Activated T-helper 2 cell treated with anti-CD3 and anti-CD28 coated beads, Interferon-gamma antibody, Interleukin-2, Interleukin-4, amounts not matched to agents 10 μg/mL and 5 μg/mL and 100 μg/mL, durations not matched to agents 14 hours and 24 hours and 36 hours (primary cell): ENCODE data around the gene SLC9A7. TPM values are rescaled to one million over a fixed set of nuclear protein-coding genes. Genes with fewer than 3 reads are reported as not detected.
A peak's percentile ranks its signal among the peaks of the same experiment; 100 is the strongest.

Experiments
- DNase-seq: peaks from one replicate; pipeline ENCODE4 v3.0.0; 2021; ENCODE audit warnings: low spot score
- H3K27ac Mint-ChIP-seq: one replicate; pipeline ENCODE4 v1.8.0; 2021; ENCODE audit warnings: mixed read lengths
- H3K27me3 Mint-ChIP-seq: one replicate; pipeline ENCODE4 v1.8.0; 2021; ENCODE audit warnings: low read depth, mixed read lengths
- H3K36me3 Mint-ChIP-seq: one replicate; pipeline ENCODE4 v1.8.0; 2021; ENCODE audit warnings: low read depth, mixed read lengths
- H3K4me1 Mint-ChIP-seq: one replicate; pipeline ENCODE4 v1.8.0; 2021; ENCODE audit warnings: low read depth, mixed read lengths
- H3K4me3 Mint-ChIP-seq: one replicate; pipeline ENCODE4 v1.8.0; 2021; ENCODE audit warnings: low read depth, mild to moderate bottlenecking, moderate library complexity, mixed read lengths
- H3K9me3 Mint-ChIP-seq: one replicate; pipeline ENCODE4 v1.8.0; 2021; ENCODE audit warnings: mixed read lengths
- intact Hi-C: fragments of 100-400 bp; cut with micrococcal nuclease; formaldehyde crosslinking; loops from one replicate; pipeline ENCODE4 v1.15.1; 2023
- total RNA-seq: library from RNA; stranded (reverse); gene quantifications from 2 replicates; pipeline ENCODE4 v1.2.3, GENCODE V29; 2022

SLC9A7 gene
- total RNA-seq, 1 donor from 2014 or later, result 42.5 TPM

GRCh38 chrX:46649421-46650260 is 109.3 kb downstream of the SLC9A7 start:
- H3K27me3 Mint-ChIP-seq, result no peaks in the 10 kb centered on the region
- no peak overlapping the region for H3K27ac Mint-ChIP-seq
- intact Hi-C loops, result loop anchor here (10.0 kb wide), 1 partner anchor 145 kb away; no protein-coding TSS in a partner anchor
- H3K9me3 Mint-ChIP-seq, result no peaks in the 10 kb centered on the region
- H3K4me3 Mint-ChIP-seq, result no peak overlapping the region
- peaks cover 8% of the 10 kb centered on the region for H3K4me1 Mint-ChIP-seq
- no peak for DNase-seq
- peaks cover 35% of the 10 kb centered on the region for H3K36me3 Mint-ChIP-seq

- Mint-ChIP-seq H3K4me3 (no peak overlapping the region), H3K36me3 (peaks cover 34% of the 10 kb centered on the region), H3K27ac (no peak overlapping the region), H3K27me3 (no peaks in the 10 kb centered on the region), H3K9me3 (no peaks in the 10 kb centered on the region), H3K4me1 (peaks cover 7% of the 10 kb centered on the region)
- intact Hi-C loops, result loop anchor here (10.0 kb wide), 1 partner anchor 146 kb away; no protein-coding TSS in a partner anchor
- no peak for DNase-seq
Observed at GRCh38 chrX:46648660-46649059, 110.3 kb downstream of the SLC9A7 start.

GRCh38 chrX:46647251-46647650 is 111.7 kb downstream of the SLC9A7 start:
- H3K36me3 Mint-ChIP-seq, result peaks cover 38% of the 10 kb centered on the region
- no peak overlapping the region for H3K27ac Mint-ChIP-seq
- intact Hi-C loops, result loop anchor here (10.0 kb wide), 1 partner anchor 148 kb away; no protein-coding TSS in a partner anchor
- no peaks in the 10 kb centered on the region for H3K9me3 Mint-ChIP-seq
- DNase-seq, result no peak
- no peak overlapping the region for H3K4me3 Mint-ChIP-seq
- H3K27me3 Mint-ChIP-seq, result no peaks in the 10 kb centered on the region
- peaks cover 4% of the 10 kb centered on the region for H3K4me1 Mint-ChIP-seq

- Mint-ChIP-seq H3K4me1 (peaks cover 11% of the 10 kb centered on the region), H3K36me3 (peaks cover 48% of the 10 kb centered on the region), H3K4me3 (no peak overlapping the region), H3K27ac (no peak overlapping the region), H3K27me3 (no peaks in the 10 kb centered on the region), H3K9me3 (no peaks in the 10 kb centered on the region)
- intact Hi-C loops, result loop anchor here (10.0 kb wide), 1 partner anchor 149 kb away; no protein-coding TSS in a partner anchor
- no peak for DNase-seq
Observed at GRCh38 chrX:46645614-46646013, 113.3 kb downstream of the SLC9A7 start.

GRCh38 chrX:46643636-46644035 is 115.3 kb downstream of the SLC9A7 start:
- no peaks in the 10 kb centered on the region for H3K9me3 Mint-ChIP-seq
- peaks cover 13% of the 10 kb centered on the region for H3K4me1 Mint-ChIP-seq
- no peak overlapping the region for H3K4me3 Mint-ChIP-seq
- no peak overlapping the region for H3K27ac Mint-ChIP-seq
- intact Hi-C loops, result loop anchor here (10.0 kb wide), 1 partner anchor 151 kb away; no protein-coding TSS in a partner anchor
- no peaks in the 10 kb centered on the region for H3K27me3 Mint-ChIP-seq
- no peak for DNase-seq
- H3K36me3 Mint-ChIP-seq, result peaks cover 45% of the 10 kb centered on the region

- peaks cover 19% of the 10 kb centered on the region for H3K4me1 Mint-ChIP-seq
- peak overlapping the region; percentile 8 for H3K27ac Mint-ChIP-seq
- H3K4me3 Mint-ChIP-seq, result no peak overlapping the region
- H3K36me3 Mint-ChIP-seq, result peaks cover 40% of the 10 kb centered on the region
- intact Hi-C loops, result loop anchor here (10.0 kb wide), 1 partner anchor 153 kb away; no protein-coding TSS in a partner anchor
- no peaks in the 10 kb centered on the region for H3K27me3 Mint-ChIP-seq
- H3K9me3 Mint-ChIP-seq, result no peaks in the 10 kb centered on the region
- no peak for DNase-seq
Observed at GRCh38 chrX:46642145-46642544, 116.8 kb downstream of the SLC9A7 start.

- intact Hi-C loops, result loop anchor here (1.0 to 10.0 kb wide), 3 partner anchors 9 to 193 kb away; no protein-coding TSS in a partner anchor
- DNase-seq, result peak; percentile 11
- peaks cover 44% of the 10 kb centered on the region for H3K36me3 Mint-ChIP-seq
Observed at GRCh38 chrX:46637938-46638337, 121.0 kb downstream of the SLC9A7 start.

GRCh38 chrX:46636223-46636622 is 122.7 kb downstream of the SLC9A7 start:
- Mint-ChIP-seq H3K4me3 (no peak overlapping the region), H3K36me3 (peaks cover 45% of the 10 kb centered on the region), H3K4me1 (peaks cover 30% of the 10 kb centered on the region), H3K9me3 (no peaks in the 10 kb centered on the region), H3K27ac (no peak overlapping the region), H3K27me3 (no peaks in the 10 kb centered on the region)
- intact Hi-C loops, result loop anchor here (10.0 kb wide), 1 partner anchor 191 kb away; no protein-coding TSS in a partner anchor
- DNase-seq, result no peak

More at GRCh38 chrX:46637938-46638337, 121.0 kb downstream of the SLC9A7 start:
- Mint-ChIP-seq H3K9me3 (no peaks in the 10 kb centered on the region), H3K4me1 (peaks cover 37% of the 10 kb centered on the region), H3K27me3 (no peaks in the 10 kb centered on the region), H3K27ac (no peak overlapping the region), H3K4me3 (no peak overlapping the region)

GRCh38 chrX:46635186-46635585 is 123.7 kb downstream of the SLC9A7 start:
- intact Hi-C loops, result loop anchor here (10.0 kb wide), 1 partner anchor 190 kb away; no protein-coding TSS in a partner anchor
- H3K36me3 Mint-ChIP-seq, result peaks cover 47% of the 10 kb centered on the region
- DNase-seq, result no peak
- no peaks in the 10 kb centered on the region for H3K9me3 Mint-ChIP-seq
- H3K4me1 Mint-ChIP-seq, result peaks cover 32% of the 10 kb centered on the region
- no peaks in the 10 kb centered on the region for H3K27me3 Mint-ChIP-seq
- peak overlapping the region; percentile 37 for H3K4me3 Mint-ChIP-seq
- peak overlapping the region; percentile 77 for H3K27ac Mint-ChIP-seq

- Mint-ChIP-seq H3K4me3 (no peak overlapping the region), H3K4me1 (peaks cover 35% of the 10 kb centered on the region), H3K27me3 (no peaks in the 10 kb centered on the region), H3K9me3 (no peaks in the 10 kb centered on the region), H3K36me3 (peaks cover 53% of the 10 kb centered on the region), H3K27ac (peak overlapping the region; percentile 77)
- intact Hi-C loops, result loop anchor here (10.0 kb wide), 1 partner anchor 190 kb away; no protein-coding TSS in a partner anchor
- no peak for DNase-seq
Observed at GRCh38 chrX:46634577-46634976, 124.3 kb downstream of the SLC9A7 start.

GRCh38 chrX:46630141-46630540 is 128.8 kb downstream of the SLC9A7 start:
- intact Hi-C loops, result loop anchor here (10.0 kb wide), 1 partner anchor 185 kb away; no protein-coding TSS in a partner anchor
- no peak overlapping the region for H3K4me3 Mint-ChIP-seq
- no peaks in the 10 kb centered on the region for H3K27me3 Mint-ChIP-seq
- no peak for DNase-seq
- H3K27ac Mint-ChIP-seq, result no peak overlapping the region
- no peaks in the 10 kb centered on the region for H3K9me3 Mint-ChIP-seq
- H3K36me3 Mint-ChIP-seq, result peaks cover 71% of the 10 kb centered on the region
- peaks cover 40% of the 10 kb centered on the region for H3K4me1 Mint-ChIP-seq

GRCh38 chrX:46628460-46629371 is 130.2 kb downstream of the SLC9A7 start:
- no peak for DNase-seq
- H3K27me3 Mint-ChIP-seq, result no peaks in the 10 kb centered on the region
- intact Hi-C loops, result loop anchor here (1.0 to 2.0 kb wide), 4 partner anchors 10 to 76 kb away; partner anchors contain the start of gene CHST7
- H3K9me3 Mint-ChIP-seq, result no peaks in the 10 kb centered on the region
- H3K4me1 Mint-ChIP-seq, result peaks cover 33% of the 10 kb centered on the region
- H3K36me3 Mint-ChIP-seq, result peaks cover 69% of the 10 kb centered on the region
- H3K4me3 Mint-ChIP-seq, result peak overlapping the region; percentile 47
- H3K27ac Mint-ChIP-seq, result peak overlapping the region; percentile 88
